Sigmoid colon (tissue), 7 donors: ENCODE results near the gene CEBPG. TPM values are rescaled to one million over a fixed set of nuclear protein-coding genes. Genes with fewer than 3 reads are reported as not detected.

Experiments
- DNase-seq: peaks from one replicate; pipeline ENCODE4 v3.0.0-alpha.2; 2019
- H3K27ac ChIP-seq, 4 donors: fragments of 200-600 bp; sonication (generic); one replicate each; pipeline ENCODE4 v1.5.1; 2016 to 2019; ENCODE audit warnings: mild to moderate bottlenecking in 1 of 4
- H3K27me3 ChIP-seq, 3 donors: fragments of 200-600 bp; sonication (generic); one replicate each; pipeline ENCODE4 v1.5.1; 2019; ENCODE audit warnings: mild to moderate bottlenecking in 1 of 3
- H3K36me3 ChIP-seq, 4 donors: fragments of 200-600 bp; sonication (generic); one replicate each; pipeline ENCODE4 v1.5.1; 2016 to 2019
- H3K4me1 ChIP-seq, 4 donors: fragments of 200-600 bp; sonication (generic); one replicate each; pipeline ENCODE4 v1.5.1; 2017 to 2019
- H3K4me3 ChIP-seq, 4 donors: fragments of 200-600 bp; sonication (generic); one replicate each; pipeline ENCODE4 v1.5.1; 2017 to 2019; ENCODE audit warnings: mild to moderate bottlenecking in 2 of 4, moderate library complexity in 1 of 4
- H3K9me3 ChIP-seq, 4 donors: fragments of 200-600 bp in 3 of 4; sonication (generic) in 3 of 4; one replicate each; pipeline versions ENCODE4 v1.5.1 to v1.6.1; 2013 to 2019
- CTCF ChIP-seq, 4 experiments: fragments of 450-650 bp in 3 of 4; fragments of 200-600 bp in 1 of 4; IDR thresholded peaks; one replicate each; pipeline ENCODE4 v1.5.1; 2016 to 2019; ENCODE audit warnings: antibody characterized with exemption in 4 of 4, mild to moderate bottlenecking in 3 of 4, moderate library complexity in 2 of 4
- EP300 ChIP-seq, 4 donors: sonication (generic); formaldehyde crosslinking; IDR thresholded peaks; one replicate each; pipeline ENCODE4 v1.6.1; 2017; ENCODE audit warnings: antibody characterized with exemption in 4 of 4
- POLR2A ChIP-seq, 2 donors: fragments of 450-650 bp; IDR thresholded peaks; one replicate each; pipeline ENCODE4 v1.6.1; 2016; ENCODE audit warnings: antibody characterized with exemption in 2 of 2, mild to moderate bottlenecking in 2 of 2, moderate library complexity in 2 of 2
- POLR2AphosphoS5 ChIP-seq, 4 donors: sonication (generic); formaldehyde crosslinking; IDR thresholded peaks; one replicate each; pipeline ENCODE4 v1.6.1; 2017; ENCODE audit warnings: antibody characterized with exemption in 4 of 4
- WGBS, 2 donors: extraction: QIAGEN DNeasy Blood & Tissue Kit; methylation state at CpG; one replicate each; pipeline ENCODE4 v1.1.7; 2013; 5-methylcytosine and 5-hydroxymethylcytosine counted together
- intact Hi-C: fragments of 100-400 bp; cut with DNase I; formaldehyde crosslinking; loops from one replicate; pipeline ENCODE4 v1.15.1; 2023
- polyA plus RNA-seq, 3 donors: library from polyadenylated mRNA; stranded (reverse); fragments of 200-250 nt; gene quantifications; one replicate each; pipeline ENCODE4 v1.2.3, GENCODE V29; 2013
- total RNA-seq, 4 donors: library from RNA; depleted of rRNA; stranded (reverse); fragments of >200 nt; gene quantifications; one replicate each; pipeline ENCODE4 v1.1.0, GENCODE V29; 2016
- donor health status: healthy with polysubstance abuse.
- donor health status: Bipolar disorder and iron deficiency.
- donor health status: healthy.

Gene CEBPG
- total and polyA plus RNA-seq, 7 donors: 18.6 to 84.6 (median 27.8) TPM

DNA sequence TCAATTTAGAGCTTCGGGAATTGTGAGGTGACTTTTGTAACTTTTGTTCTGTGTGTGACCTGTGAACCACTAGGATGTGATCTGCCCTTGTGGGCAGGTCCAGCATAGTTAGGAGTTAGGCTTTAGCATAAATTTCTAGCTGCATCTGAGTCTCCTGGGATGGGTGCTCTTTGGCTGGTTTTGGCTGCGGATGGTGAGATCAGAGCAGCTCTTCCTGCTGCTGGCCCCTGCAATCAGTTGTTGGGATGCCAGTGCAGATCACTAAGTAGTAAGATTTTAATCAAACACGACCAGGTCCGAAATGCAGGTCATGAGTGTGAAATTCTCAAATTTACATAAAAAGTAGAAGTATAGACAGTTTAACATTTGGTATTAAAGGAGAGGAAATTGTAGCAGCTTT, 8.5 kb downstream of the CEBPG start:
- peak; percentile 4 for DNase-seq
- no peaks in the 10 kb centered on the region for H3K27me3 ChIP-seq
- H3K4me1 ChIP-seq: peaks cover 0 to 17% (median 4%) of the 10 kb centered on the region in 4 donors
- intact Hi-C loops: no loop called here
- H3K36me3 ChIP-seq: peaks cover 0 to 26% (median 5%) of the 10 kb centered on the region in 4 donors
- no peak overlapping the region for H3K4me3 ChIP-seq
- no peak for TF ChIP-seq EP300 (IDR thresholded peaks at IDR 0.05)
- TF ChIP-seq CTCF (IDR thresholded peaks at IDR 0.05): no peak
- no peak for TF ChIP-seq POLR2AphosphoS5 (IDR thresholded peaks at IDR 0.05)
- no peak for TF ChIP-seq POLR2A (IDR thresholded peaks at IDR 0.05)
- no peak overlapping the region for H3K27ac ChIP-seq
- 89 to 90% methylated on average over 4 of the region's 4 CpGs for WGBS, 2 donors
- H3K9me3 ChIP-seq: no peaks in the 10 kb centered on the region

GRCh38 chr19:33382982-33383381, 9.5 kb downstream of the CEBPG start:
- peaks cover 0 to 35% (median 5%) of the 10 kb centered on the region in 4 donors for H3K36me3 ChIP-seq
- WGBS, 2 donors: 94% methylated on average over 4 of the region's 4 CpGs
- H3K4me3 ChIP-seq: no peak overlapping the region
- H3K27ac ChIP-seq: no peak overlapping the region
- H3K27me3 ChIP-seq: no peaks in the 10 kb centered on the region
- peaks cover 0 to 7% (median 2%) of the 10 kb centered on the region in 4 donors for H3K4me1 ChIP-seq
- intact Hi-C loops: no loop called here
- H3K9me3 ChIP-seq: no peaks in the 10 kb centered on the region
- TF ChIP-seq POLR2AphosphoS5 (IDR thresholded peaks at IDR 0.05) (no peak), CTCF (IDR thresholded peaks at IDR 0.05) (no peak), EP300 (IDR thresholded peaks at IDR 0.05) (no peak), POLR2A (IDR thresholded peaks at IDR 0.05) (no peak)
- no peak for DNase-seq

DNA sequence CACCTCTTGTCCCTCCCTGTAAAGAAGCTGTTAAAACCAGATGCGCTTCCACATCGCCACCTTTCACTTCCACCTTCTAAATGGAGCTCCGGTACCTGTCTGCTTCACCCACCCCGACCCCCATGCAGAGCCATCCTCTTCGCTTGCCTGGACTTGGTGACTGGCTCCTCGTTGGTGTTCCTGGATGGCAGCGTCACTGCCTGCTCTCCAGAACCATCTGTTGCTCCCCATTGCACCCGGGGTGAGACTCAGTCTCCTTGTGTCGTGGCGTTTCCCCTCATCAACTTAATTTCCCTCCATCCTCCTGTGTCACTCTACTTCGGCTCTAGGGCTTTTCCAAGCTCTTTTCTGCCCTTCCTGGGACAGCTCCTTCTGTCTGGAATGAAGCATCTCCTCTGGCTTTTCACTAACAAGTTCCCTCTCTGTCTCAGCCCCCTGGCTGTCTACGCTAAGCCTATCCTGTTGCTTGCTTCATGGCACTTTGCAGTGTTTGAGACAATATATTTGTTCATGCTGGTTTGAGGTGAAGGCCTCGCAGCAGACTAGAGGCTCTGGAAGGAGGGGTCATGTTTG, 10.3 kb downstream of the CEBPG start:
- Histone ChIP-seq H3K9me3 (no peaks in the 10 kb centered on the region), H3K4me1 (peaks cover 0 to 14% (median 10%) of the 10 kb centered on the region in 4 donors), H3K27me3 (no peaks in the 10 kb centered on the region), H3K4me3 (no peak overlapping the region), H3K36me3 (peaks cover 0 to 35% (median 5%) of the 10 kb centered on the region in 4 donors), H3K27ac (no peak overlapping the region)
- intact Hi-C loops: no loop called here
- 91 to 92% methylated on average over 13 of the region's 13 CpGs for WGBS, 2 donors
- DNase-seq: peak; percentile 59
- TF ChIP-seq CTCF (IDR thresholded peaks at IDR 0.05) (no peak), EP300 (IDR thresholded peaks at IDR 0.05) (no peak), POLR2AphosphoS5 (IDR thresholded peaks at IDR 0.05) (no peak), POLR2A (IDR thresholded peaks at IDR 0.05) (no peak)

- H3K27ac ChIP-seq: no peak overlapping the region
- TF ChIP-seq EP300 (IDR thresholded peaks at IDR 0.05): no peak
- no peak for TF ChIP-seq CTCF (IDR thresholded peaks at IDR 0.05)
- TF ChIP-seq POLR2AphosphoS5 (IDR thresholded peaks at IDR 0.05): no peak
- TF ChIP-seq POLR2A (IDR thresholded peaks at IDR 0.05): no peak
- WGBS, 2 donors: 91 to 97% methylated on average over 8 of the region's 8 CpGs
- peak; percentile 27 for DNase-seq
- H3K36me3 ChIP-seq: peaks cover 0 to 28% (median 2%) of the 10 kb centered on the region in 4 donors
- intact Hi-C loops: no loop called here
- no peak overlapping the region for H3K4me3 ChIP-seq
- no peaks in the 10 kb centered on the region for H3K27me3 ChIP-seq
- no peaks in the 10 kb centered on the region for H3K9me3 ChIP-seq
- H3K4me1 ChIP-seq: peaks cover 0 to 26% (median 22%) of the 10 kb centered on the region in 4 donors
These were observed 11.5 kb downstream of the CEBPG start for GRCh38 chr19:33384983-33385382.

- Histone ChIP-seq H3K9me3 (no peaks in the 10 kb centered on the region), H3K36me3 (peaks cover 0 to 24% (median 2%) of the 10 kb centered on the region in 4 donors), H3K4me1 (peaks cover 5 to 32% (median 31%) of the 10 kb centered on the region in 4 donors), H3K27ac (no peak overlapping the region), H3K4me3 (no peak overlapping the region), H3K27me3 (no peaks in the 10 kb centered on the region)
- no peak for TF ChIP-seq CTCF (IDR thresholded peaks at IDR 0.05)
- no peak for TF ChIP-seq POLR2A (IDR thresholded peaks at IDR 0.05)
- no peak for TF ChIP-seq POLR2AphosphoS5 (IDR thresholded peaks at IDR 0.05)
- TF ChIP-seq EP300 (IDR thresholded peaks at IDR 0.05): no peak
- 76 to 77% methylated on average over 6 of the region's 6 CpGs for WGBS, 2 donors
- intact Hi-C loops: no loop called here
- DNase-seq: no peak
These were observed 12.4 kb downstream of the CEBPG start for GRCh38 chr19:33385956-33386355.
